ENCODE measurements around the gene SLIT3.

The SLIT3 gene

GRCh38 chr5:169260896-169261569 lies 39.9 kb downstream of the SLIT3 start:
- no peak for DNase-seq

GRCh38 chr5:169258372-169259000 lies 42.5 kb downstream of the SLIT3 start:
- no peak for DNase-seq

- DNase-seq: no peak
Observed at GRCh38 chr5:169256191-169256590, 44.7 kb downstream of the SLIT3 start.

- no peak for DNase-seq
Observed at GRCh38 chr5:169253071-169253470, 47.9 kb downstream of the SLIT3 start.

- no peak for DNase-seq
Observed at GRCh38 chr5:169251333-169252084, 49.4 kb downstream of the SLIT3 start.

GRCh38 chr5:169250887-169251286 lies 50.1 kb downstream of the SLIT3 start:
- no peak for DNase-seq

GRCh38 chr5:169248996-169249395 lies 51.9 kb downstream of the SLIT3 start:
- DNase-seq: no peak

- DNase-seq: no peak
Observed at GRCh38 chr5:169248550-169248949, 52.4 kb downstream of the SLIT3 start.

GRCh38 chr5:169244812-169245211 lies 56.1 kb downstream of the SLIT3 start:
- no peak for DNase-seq

GRCh38 chr5:169243651-169244422 lies 57.1 kb downstream of the SLIT3 start:
- no peak for DNase-seq

- no peak for DNase-seq
Observed at GRCh38 chr5:169242849-169243186, 58.1 kb downstream of the SLIT3 start.

GRCh38 chr5:169242175-169242848 lies 58.6 kb downstream of the SLIT3 start:
- DNase-seq: no peak

GRCh38 chr5:169229342-169229892 lies 71.5 kb downstream of the SLIT3 start:
- no peak for DNase-seq

- no peak for DNase-seq
Observed at GRCh38 chr5:169226895-169227294, 74.0 kb downstream of the SLIT3 start.

GRCh38 chr5:169225830-169226356 lies 75.0 kb downstream of the SLIT3 start:
- DNase-seq: no peak

- no peak for DNase-seq
Observed at GRCh38 chr5:169223595-169223953, 77.4 kb downstream of the SLIT3 start.

- DNase-seq: no peak
Observed at GRCh38 chr5:169222934-169223594, 77.9 kb downstream of the SLIT3 start.

- no peak for DNase-seq
Observed at GRCh38 chr5:169221519-169221918, 79.4 kb downstream of the SLIT3 start.

GRCh38 chr5:169219961-169220360 lies 81.0 kb downstream of the SLIT3 start:
- no peak for DNase-seq

GRCh38 chr5:169219351-169219750 lies 81.6 kb downstream of the SLIT3 start:
- DNase-seq: no peak

- no peak for DNase-seq
Observed at GRCh38 chr5:169218861-169219260, 82.1 kb downstream of the SLIT3 start.

GRCh38 chr5:169218176-169218575 lies 82.8 kb downstream of the SLIT3 start:
- no peak for DNase-seq

All from NK-92 treated with Interleukin-12 subunit alpha and Interleukin-12 subunit beta, amount 100 ng/mL, for 24 hours (cell line).